ENCODE results near the gene RSPH6A. TPM values are rescaled to one million over a fixed set of nuclear protein-coding genes. Genes with fewer than 3 reads are reported as not detected.

The RSPH6A gene
- total and polyA plus RNA-seq, 2 of the 13 experiments (the other 11 are each of a cell fraction or from before 2014, with no cell fraction given) = 0.07 TPM; not detected in 1

DNA sequence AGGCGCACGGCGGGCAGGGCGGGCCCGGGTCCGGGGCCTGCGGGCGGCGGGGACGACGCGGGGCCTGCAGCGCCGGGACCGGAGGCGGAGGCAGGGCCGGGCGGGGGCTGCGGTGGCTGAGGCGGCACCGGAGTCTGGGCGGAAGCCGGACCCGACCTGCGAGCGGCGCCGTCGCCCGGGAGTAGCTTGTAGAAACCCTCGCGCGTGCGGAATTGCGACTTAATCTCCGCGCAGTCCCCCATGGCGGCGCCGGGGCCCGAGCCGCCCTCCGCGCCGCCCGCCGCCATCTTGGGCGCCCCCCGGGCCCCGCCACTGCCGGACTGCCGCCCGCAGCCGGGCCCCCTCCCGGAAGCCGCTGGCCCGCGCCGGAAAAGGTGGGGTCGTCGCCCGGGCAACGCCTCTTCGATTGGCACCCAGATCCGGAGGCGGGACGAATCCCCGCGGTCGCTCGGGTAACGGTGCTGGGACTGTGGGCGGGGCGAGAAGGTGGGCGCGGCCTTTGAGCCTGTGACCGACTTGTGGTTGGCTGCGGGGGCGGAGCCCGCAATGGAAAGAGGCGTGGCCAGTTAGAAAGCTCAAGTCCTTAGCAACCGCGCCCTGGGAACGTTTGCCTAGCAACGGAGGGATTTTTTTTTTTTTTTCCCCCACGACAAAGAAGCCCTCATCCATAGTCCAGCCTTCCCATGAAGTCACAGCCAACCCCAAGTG is 22.5 kb downstream of the RSPH6A start, which contains the start of gene DMWD (continued):
- TF ChIP-seq GMEB2 (CRISPR knock-in tag; IDR thresholded peaks at IDR 0.05; ENCODE audit: low read depth) (no peak), FOXC1 (CRISPR knock-in tag; IDR thresholded peaks at IDR 0.05; ENCODE audit: borderline replicate concordance) (no peak), MEIS2 (CRISPR knock-in tag; IDR thresholded peaks at IDR 0.05) (peak; percentile 18; the same call in 1 of the 2 replicates), GTF2F1 (IDR thresholded peaks at IDR 0.05; ENCODE audit: low read length) (no peak), MNT (IDR thresholded peaks at IDR 0.05) (peak; percentile 35; the same call in 1 of the 2 replicates), ATF2 (CRISPR knock-in tag; IDR thresholded peaks at IDR 0.05) (no peak), IKZF4 (CRISPR knock-in tag; IDR thresholded peaks at IDR 0.05; ENCODE audit: borderline replicate concordance, low read depth, not compliant biosample characterization) (no peak), BCLAF1 (IDR thresholded peaks at IDR 0.05) (no peak)
- TF ChIP-seq, protein P1, sequence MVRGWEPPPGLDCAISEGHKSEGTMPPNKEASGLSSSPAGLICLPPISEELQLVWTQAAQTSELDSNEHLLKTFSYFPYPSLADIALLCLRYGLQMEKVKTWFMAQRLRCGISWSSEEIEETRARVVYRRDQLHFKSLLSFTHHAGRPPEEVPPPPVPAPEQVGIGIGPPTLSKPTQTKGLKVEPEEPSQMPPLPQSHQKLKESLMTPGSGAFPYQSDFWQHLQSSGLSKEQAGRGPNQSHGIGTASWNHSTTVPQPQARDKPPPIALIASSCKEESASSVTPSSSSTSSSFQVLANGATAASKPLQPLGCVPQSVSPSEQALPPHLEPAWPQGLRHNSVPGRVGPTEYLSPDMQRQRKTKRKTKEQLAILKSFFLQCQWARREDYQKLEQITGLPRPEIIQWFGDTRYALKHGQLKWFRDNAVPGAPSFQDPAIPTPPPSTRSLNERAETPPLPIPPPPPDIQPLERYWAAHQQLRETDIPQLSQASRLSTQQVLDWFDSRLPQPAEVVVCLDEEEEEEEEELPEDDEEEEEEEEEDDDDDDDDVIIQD (CRISPR knock-in tag; IDR thresholded peaks at IDR 0.05; ENCODE audit: low read depth) = no peak
- TF ChIP-seq, protein P2, sequence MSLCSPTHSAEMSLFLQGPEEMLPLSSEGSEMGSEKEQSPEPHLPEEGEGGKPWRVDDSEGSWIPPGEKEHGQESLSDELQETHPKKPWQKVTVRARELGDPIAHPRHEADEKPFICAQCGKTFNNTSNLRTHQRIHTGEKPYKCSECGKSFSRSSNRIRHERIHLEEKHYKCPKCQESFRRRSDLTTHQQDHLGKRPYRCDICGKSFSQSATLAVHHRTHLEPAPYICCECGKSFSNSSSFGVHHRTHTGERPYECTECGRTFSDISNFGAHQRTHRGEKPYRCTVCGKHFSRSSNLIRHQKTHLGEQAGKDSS (CRISPR knock-in tag; IDR thresholded peaks at IDR 0.05; ENCODE audit: borderline replicate concordance, low read depth) = no peak

Data from HepG2 (cell line).